Panc1 (cell line): ENCODE measurements around the gene KPNB1.

Experiments
- REST ChIP-seq, 2 experiments: IDR thresholded peaks; 2 replicates each; pipeline ENCODE4 v1.6.1; 2011 to 2012; ENCODE audit warnings: low read depth in 2 of 2, control low read depth in 1 of 2, low read length in 1 of 2, mild to moderate bottlenecking in 1 of 2, moderate library complexity in 1 of 2; ENCODE audit not compliant: insufficient read depth in 1 of 2
- TF ChIP-seq, protein P1 (sequence below): fragments of 450-650 bp; IDR thresholded peaks from 2 replicates; pipeline ENCODE4 v1.5.1; 2017; ENCODE audit warnings: mild to moderate bottlenecking

GRCh38 chr17:47707884-47708283 lies 58.2 kb downstream of the KPNB1 start:
- TF ChIP-seq, protein P1, sequence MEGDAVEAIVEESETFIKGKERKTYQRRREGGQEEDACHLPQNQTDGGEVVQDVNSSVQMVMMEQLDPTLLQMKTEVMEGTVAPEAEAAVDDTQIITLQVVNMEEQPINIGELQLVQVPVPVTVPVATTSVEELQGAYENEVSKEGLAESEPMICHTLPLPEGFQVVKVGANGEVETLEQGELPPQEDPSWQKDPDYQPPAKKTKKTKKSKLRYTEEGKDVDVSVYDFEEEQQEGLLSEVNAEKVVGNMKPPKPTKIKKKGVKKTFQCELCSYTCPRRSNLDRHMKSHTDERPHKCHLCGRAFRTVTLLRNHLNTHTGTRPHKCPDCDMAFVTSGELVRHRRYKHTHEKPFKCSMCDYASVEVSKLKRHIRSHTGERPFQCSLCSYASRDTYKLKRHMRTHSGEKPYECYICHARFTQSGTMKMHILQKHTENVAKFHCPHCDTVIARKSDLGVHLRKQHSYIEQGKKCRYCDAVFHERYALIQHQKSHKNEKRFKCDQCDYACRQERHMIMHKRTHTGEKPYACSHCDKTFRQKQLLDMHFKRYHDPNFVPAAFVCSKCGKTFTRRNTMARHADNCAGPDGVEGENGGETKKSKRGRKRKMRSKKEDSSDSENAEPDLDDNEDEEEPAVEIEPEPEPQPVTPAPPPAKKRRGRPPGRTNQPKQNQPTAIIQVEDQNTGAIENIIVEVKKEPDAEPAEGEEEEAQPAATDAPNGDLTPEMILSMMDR: no peak
- TF ChIP-seq REST (IDR thresholded peaks at IDR 0.05; ENCODE audit: insufficient read depth in 1 of 2, low read depth in 2 of 2, low read length in 1 of 2): peak in 1 of 2 experiments; percentile 69; a peak in 2 of 4 replicates
